Measurements from ENCODE around the gene KLHL2. TPM values are rescaled to one million over a fixed set of nuclear protein-coding genes. Genes with fewer than 3 reads are reported as not detected.

KLHL2 gene
- total RNA-seq, 1 experiment from 2014 or later = 26.4 TPM

GRCh38 chr4:165324236-165324917 is 117.0 kb downstream of the KLHL2 start:
- H4K20me1 ChIP-seq (ENCODE audit: insufficient read depth) = peaks cover 5% of the 10 kb centered on the region
- no peak overlapping the region for H3K4me2 ChIP-seq
- H3K27me3 ChIP-seq (ENCODE audit: insufficient read depth, low read depth) = no peaks in the 10 kb centered on the region
- H3K36me3 ChIP-seq (ENCODE audit: low read depth) = no peaks in the 10 kb centered on the region; the same call in 1 of the 2 replicates
- H3K9me2 ChIP-seq (ENCODE audit: insufficient read depth) = no peaks in the 10 kb centered on the region
- peaks cover 18% of the 10 kb centered on the region for H3K79me2 ChIP-seq (ENCODE audit: low read depth)
- POLR2A ChIA-PET (ENCODE audit: unreplicated experiment) = no interaction called here
- peaks cover 26% of the 10 kb centered on the region for H3K4me1 ChIP-seq (replicated peaks; ENCODE audit: insufficient read depth)
- no peaks in the 10 kb centered on the region for H3K9me3 ChIP-seq (ENCODE audit: insufficient read depth, low read depth)
- TF ChIP-seq EZH2 (IDR thresholded peaks at IDR 0.05; ENCODE audit: low read depth) = no peak
- TF ChIP-seq CTCF (conservative IDR thresholded peaks at IDR 0.05) = no peak
- intact Hi-C loops (cut with micrococcal nuclease; ENCODE audit: unreplicated experiment) = loop anchor here (10.0 kb wide), 1 partner anchor 1830 kb away; the partner anchor contains the start of gene TMA16
- no peak overlapping the region for H2AFZ ChIP-seq
- no peak for DNase-seq
- BruUV-seq (replicated peaks) = no TSS peak
- H3K27ac ChIP-seq = no peak overlapping the region
- H3F3A ChIP-seq (ENCODE audit: insufficient read depth, low read depth) = peaks cover 19% of the 10 kb centered on the region
- CTCF ChIA-PET = no interaction called here
- H3K4me3 ChIP-seq = no peak overlapping the region

- H3K27ac ChIP-seq = peak overlapping the region; percentile 96
- TF ChIP-seq EZH2 (IDR thresholded peaks at IDR 0.05; ENCODE audit: low read depth) (no peak), CTCF (conservative IDR thresholded peaks at IDR 0.05) (no peak)
- BruUV-seq (replicated peaks) = no TSS peak
These were observed 117.5 kb downstream of the KLHL2 start for GRCh38 chr4:165324918-165325304.

GRCh38 chr4:165325732-165326512 is 118.6 kb downstream of the KLHL2 start:
- DNase-seq = peak; percentile 42 to 81

More at GRCh38 chr4:165324918-165325304, 117.5 kb downstream of the KLHL2 start:
- Histone ChIP-seq H4K20me1 (ENCODE audit: insufficient read depth) (peaks cover 9% of the 10 kb centered on the region), H3K9me3 (ENCODE audit: insufficient read depth, low read depth) (no peaks in the 10 kb centered on the region), H3K27me3 (ENCODE audit: insufficient read depth, low read depth) (no peaks in the 10 kb centered on the region), H3K36me3 (ENCODE audit: low read depth) (no peaks in the 10 kb centered on the region; the same call in 1 of the 2 replicates), H3K4me3 (no peak overlapping the region; the same call in 1 of the 2 replicates), H3K4me2 (0 out of 2 replicates have a peak overlapping the region, but pooled peaks have one; percentile 96), H3K4me1 (replicated peaks; ENCODE audit: insufficient read depth) (peaks cover 31% of the 10 kb centered on the region), H2AFZ (no peak overlapping the region), H3F3A (ENCODE audit: insufficient read depth, low read depth) (peaks cover 19% of the 10 kb centered on the region), H3K9me2 (ENCODE audit: insufficient read depth) (no peaks in the 10 kb centered on the region), H3K79me2 (ENCODE audit: low read depth) (peaks cover 23% of the 10 kb centered on the region)
- ChIA-PET CTCF (no interaction called here), POLR2A (ENCODE audit: unreplicated experiment) (no interaction called here)
- intact Hi-C loops (cut with micrococcal nuclease; ENCODE audit: unreplicated experiment) = loop anchor here (10.0 kb wide), 1 partner anchor 1830 kb away; the partner anchor contains the start of gene TMA16
- no peak for DNase-seq

More at GRCh38 chr4:165325732-165326512, 118.6 kb downstream of the KLHL2 start:
- intact Hi-C loops (cut with micrococcal nuclease; ENCODE audit: unreplicated experiment) = loop anchor here (1.0 to 10.0 kb wide), 3 partner anchors 117 to 1831 kb away; partner anchors contain the start of gene TMA16
- Histone ChIP-seq H3K9me3 (ENCODE audit: insufficient read depth, low read depth) (no peaks in the 10 kb centered on the region), H3K4me3 (peak overlapping the region; percentile 98), H3K36me3 (ENCODE audit: low read depth) (no peaks in the 10 kb centered on the region; the same call in 1 of the 2 replicates), H4K20me1 (ENCODE audit: insufficient read depth) (peaks cover 19% of the 10 kb centered on the region), H3F3A (ENCODE audit: insufficient read depth, low read depth) (peaks cover 19% of the 10 kb centered on the region), H3K27ac (peak overlapping the region; percentile 96), H3K27me3 (ENCODE audit: insufficient read depth, low read depth) (no peaks in the 10 kb centered on the region), H3K4me1 (replicated peaks; ENCODE audit: insufficient read depth) (peaks cover 41% of the 10 kb centered on the region), H3K4me2 (peak overlapping the region; percentile 96), H2AFZ (no peak overlapping the region), H3K9me2 (ENCODE audit: insufficient read depth) (no peaks in the 10 kb centered on the region), H3K79me2 (ENCODE audit: low read depth) (peaks cover 33% of the 10 kb centered on the region)
- TF ChIP-seq CTCF (conservative IDR thresholded peaks at IDR 0.05) (no peak), EZH2 (IDR thresholded peaks at IDR 0.05; ENCODE audit: low read depth) (no peak)
- ChIA-PET POLR2A (ENCODE audit: unreplicated experiment) (interaction anchor here (0.5 to 0.6 kb wide), 2 partner anchors 148 to 213 kb away, joined by 3 to 8 read pairs; no protein-coding TSS in a partner anchor), CTCF (no interaction called here)
- no TSS peak for BruUV-seq (replicated peaks)

Data from PC-9 (cell line).